Stimulated activated CD8-positive, alpha-beta memory T cell treated with anti-CD3 and anti-CD28 coated beads, Interleukin-12 subunit alpha, Interleukin-12 subunit beta, amount 100 ng/mL, for 1 hour (primary cell): ENCODE results near the gene PRAF2.

Experiments used
- DNase-seq: peaks from one replicate; pipeline ENCODE4 v3.0.0-alpha.2; 2020; ENCODE audit warnings: low read depth

Gene PRAF2

DNA sequence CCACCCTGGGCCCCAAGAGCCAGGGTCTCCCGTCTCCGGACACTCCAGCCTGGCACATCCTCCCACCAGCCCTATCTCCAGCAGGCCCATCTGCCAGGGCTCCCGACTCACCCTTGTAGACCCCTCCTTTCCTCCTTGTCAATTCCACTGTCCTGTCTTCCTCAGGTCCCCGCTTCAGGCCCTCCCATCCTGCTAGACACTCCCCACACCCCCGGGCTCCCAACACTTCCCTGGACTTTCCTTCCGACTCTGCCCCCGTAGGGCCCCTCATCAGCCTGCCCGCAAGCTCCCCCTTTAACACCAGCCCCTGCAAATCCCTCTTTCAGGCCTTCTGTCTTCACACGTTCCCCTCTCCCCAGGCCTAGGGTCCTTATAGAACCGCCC is 1.1 kb downstream of the PRAF2 start:
- no peak for DNase-seq

DNA sequence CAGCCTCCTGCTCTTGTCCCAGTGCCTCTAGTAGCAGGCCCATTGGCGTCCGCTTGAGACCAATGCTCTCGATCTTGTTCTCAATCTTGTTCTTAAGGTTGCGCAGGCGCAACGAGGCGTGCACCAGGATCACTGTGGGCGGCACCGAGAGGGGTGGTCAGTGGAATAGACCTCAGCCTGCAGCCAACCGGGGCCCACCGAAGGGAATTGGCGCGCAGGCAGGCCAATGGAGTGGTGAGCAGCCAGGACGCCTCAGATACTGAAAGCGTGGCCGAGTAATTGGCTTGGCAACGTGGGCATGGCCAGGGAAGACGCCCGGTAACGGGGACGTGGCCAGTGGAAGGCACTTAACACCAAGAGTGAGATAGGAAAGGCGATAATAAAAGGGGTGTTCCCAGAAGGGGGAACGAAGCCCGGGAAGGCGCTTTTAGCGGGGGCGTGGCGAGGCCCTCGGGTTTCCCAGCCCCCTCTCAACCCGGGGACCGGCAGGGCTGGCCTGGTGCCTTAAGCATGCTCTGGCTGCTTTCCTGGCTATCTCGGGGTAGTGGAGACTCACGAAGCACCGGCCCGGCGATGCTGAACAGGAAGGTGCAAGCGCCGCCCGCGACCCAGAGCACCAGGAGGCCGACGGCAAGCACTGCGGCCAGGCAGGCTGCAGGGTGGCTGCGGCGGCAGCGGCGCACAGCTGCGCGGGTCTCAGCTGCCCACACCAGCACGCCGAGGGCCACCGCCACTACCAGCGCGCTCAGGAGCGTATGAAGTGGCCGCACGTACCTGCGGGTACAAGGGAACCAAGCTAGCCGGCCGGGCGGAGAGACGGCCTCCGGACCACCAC is 1.7 kb downstream of the PRAF2 start:
- DNase-seq: no peak

- DNase-seq: no peak
Measured at GRCh38 chrX:49070988-49071387, 2.8 kb downstream of the PRAF2 start.

GRCh38 chrX:49069038-49069437 is 4.8 kb downstream of the PRAF2 start:
- DNase-seq: no peak

- no peak for DNase-seq
Measured at GRCh38 chrX:49067285-49068120, 6.3 kb downstream of the PRAF2 start.

- no peak for DNase-seq
Measured at GRCh38 chrX:49066690-49067089, 7.1 kb downstream of the PRAF2 start.

GRCh38 chrX:49066278-49066677 is 7.5 kb downstream of the PRAF2 start:
- no peak for DNase-seq

GRCh38 chrX:49064735-49065134 is 9.1 kb downstream of the PRAF2 start:
- no peak for DNase-seq

GRCh38 chrX:49064303-49064702 is 9.5 kb downstream of the PRAF2 start:
- no peak for DNase-seq

DNA sequence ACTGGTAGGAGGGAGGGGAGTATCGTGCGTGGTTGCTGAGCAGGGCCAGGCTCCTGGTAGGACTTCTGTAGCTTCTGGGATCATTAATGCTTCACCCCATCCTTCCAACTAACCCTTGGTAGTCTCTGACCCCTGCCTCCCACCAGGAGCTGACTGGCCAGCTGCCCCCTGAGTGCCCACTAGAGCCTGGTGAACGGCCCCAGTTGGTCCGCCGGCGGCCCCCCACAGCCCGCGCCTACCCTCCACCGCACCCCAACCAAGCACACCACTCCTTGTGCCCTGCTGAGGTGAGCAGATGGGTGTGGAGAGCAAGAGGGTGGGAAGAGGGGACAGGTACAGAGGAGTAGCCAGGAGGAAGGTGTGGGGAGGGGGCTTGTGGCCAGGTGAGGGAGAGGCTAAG is 10.1 kb downstream of the PRAF2 start:
- no peak for DNase-seq

- DNase-seq: no peak
Measured at GRCh38 chrX:49061916-49062315, 11.9 kb downstream of the PRAF2 start.

- no peak for DNase-seq
Measured at GRCh38 chrX:49061490-49061889, 12.3 kb downstream of the PRAF2 start.

DNA sequence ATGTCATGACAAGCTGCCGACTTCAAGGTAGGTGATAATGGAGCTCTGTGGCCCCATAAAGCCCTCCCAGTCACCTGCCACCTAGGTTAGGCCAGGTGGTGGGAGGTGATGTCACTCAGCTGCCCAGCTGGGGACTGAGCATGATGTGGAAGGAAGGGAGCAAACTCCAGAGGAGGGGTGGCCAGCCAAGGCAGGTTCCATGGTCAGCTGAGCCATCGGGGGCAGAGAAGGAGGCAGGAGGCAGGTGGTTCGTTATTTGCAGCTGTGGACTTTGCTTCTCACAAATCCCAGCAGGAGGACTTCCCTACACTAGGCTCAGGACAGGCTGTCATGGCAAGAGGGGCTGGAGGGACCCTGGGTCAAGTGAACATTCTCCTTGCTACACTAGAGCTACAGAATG is 12.9 kb downstream of the PRAF2 start:
- DNase-seq: no peak

DNA sequence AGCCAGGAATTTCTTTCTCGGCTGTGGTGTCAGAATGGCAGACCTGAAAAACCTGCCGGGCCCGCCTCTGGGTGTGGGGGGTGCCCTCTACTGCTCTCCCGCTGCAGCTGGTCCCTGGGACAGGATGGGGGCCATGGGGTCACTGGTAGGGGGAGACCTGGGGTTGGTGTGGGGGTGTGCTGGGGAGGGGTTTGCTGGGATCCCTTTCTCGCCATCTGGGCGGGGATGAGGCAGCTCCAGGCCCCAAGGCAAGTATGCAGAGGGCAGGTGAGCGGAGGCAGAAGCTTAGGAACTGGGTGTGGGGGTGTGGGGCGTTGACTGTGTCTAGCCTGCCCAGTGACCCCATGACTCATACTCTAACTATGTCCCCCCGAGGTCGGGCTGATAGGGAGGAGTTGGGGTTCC is 14.1 kb downstream of the PRAF2 start:
- no peak for DNase-seq

GRCh38 chrX:49059201-49059600 is 14.6 kb downstream of the PRAF2 start:
- DNase-seq: no peak

- no peak for DNase-seq
Measured at GRCh38 chrX:49058794-49059193, 15.0 kb downstream of the PRAF2 start, which contains the start of gene CCDC120. Gene CCDC120 (plus strand): TSS chrX:49058999. CDS start chrX:49062042, 3,043 bp downstream.

DNA sequence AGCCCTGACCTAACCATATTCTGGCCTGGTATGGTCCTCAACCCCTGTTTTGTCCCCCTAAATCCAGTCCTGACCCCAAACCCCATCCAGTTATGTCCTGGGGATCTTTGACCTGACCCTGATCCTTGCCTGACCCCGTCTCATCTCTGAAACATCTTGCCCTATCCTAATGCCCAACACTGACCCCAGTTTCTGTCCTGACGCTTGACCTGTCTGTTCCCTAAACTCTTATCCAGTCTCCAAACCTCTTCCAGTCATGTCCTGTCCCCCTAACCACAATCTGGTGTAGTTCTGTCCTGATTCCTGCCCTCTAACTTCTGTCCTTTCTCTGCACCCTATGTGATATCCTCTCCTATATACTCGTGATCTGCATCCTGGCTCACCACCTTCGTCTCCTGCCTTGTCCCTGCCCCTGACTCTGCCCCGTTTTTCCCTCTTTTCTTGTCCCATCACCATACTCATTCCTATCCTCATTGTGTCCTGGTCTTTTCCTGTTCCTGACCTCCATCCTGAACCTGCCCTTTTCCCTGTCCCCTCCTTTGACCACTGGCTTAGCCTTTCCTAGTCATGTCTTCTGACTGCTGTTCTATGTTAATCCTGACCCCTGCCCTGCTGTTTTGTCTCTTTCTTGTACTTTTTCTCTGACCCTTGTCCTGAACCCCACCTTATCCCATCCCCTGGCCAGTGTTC is 19.6 kb downstream of the PRAF2 start:
- DNase-seq: no peak

DNA sequence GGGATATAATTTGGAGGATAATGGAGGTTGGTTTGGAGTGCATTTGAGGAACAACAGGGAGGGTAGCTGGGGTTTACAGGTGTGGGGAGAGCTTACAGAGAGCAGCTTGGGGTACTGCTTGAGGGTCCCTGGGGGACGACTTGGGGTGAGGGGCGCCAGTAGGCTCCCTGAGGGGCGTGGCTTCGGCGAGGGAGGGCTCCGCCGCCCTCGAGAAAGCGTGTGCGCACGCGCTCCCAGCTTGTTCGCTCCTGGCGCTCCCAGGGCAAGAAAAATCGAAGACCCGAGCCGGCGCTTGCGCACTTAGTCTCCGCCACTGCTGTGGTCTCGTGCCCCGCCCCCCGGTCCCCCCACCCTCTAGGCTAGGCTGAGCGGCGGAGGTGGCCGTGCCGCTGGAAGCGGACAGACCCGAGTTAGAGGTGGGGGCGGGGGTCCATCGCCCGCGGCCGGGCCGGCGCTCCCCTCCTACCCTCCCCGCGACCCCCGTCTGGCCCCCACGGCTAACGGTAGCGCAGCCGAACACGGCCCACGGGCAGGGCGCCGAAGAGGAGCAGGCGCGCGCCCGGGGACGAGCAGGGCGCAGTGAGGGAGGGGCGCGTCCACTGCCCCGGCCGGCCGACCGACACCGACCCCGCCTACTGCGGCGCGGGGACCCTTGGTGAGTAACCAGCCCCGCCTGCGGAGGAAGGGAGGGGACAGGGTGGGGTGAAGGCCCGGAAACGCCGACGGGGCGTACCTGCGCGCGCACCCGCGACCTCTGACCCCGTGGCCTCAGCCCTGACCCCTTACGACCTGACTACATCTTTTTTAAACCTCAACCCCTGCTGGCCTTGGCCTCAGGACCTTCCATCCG is 20.4 kb downstream of the PRAF2 start:
- peak; percentile 36 for DNase-seq

- DNase-seq: no peak
Measured at GRCh38 chrX:49043987-49044281, 29.9 kb downstream of the PRAF2 start.

DNA sequence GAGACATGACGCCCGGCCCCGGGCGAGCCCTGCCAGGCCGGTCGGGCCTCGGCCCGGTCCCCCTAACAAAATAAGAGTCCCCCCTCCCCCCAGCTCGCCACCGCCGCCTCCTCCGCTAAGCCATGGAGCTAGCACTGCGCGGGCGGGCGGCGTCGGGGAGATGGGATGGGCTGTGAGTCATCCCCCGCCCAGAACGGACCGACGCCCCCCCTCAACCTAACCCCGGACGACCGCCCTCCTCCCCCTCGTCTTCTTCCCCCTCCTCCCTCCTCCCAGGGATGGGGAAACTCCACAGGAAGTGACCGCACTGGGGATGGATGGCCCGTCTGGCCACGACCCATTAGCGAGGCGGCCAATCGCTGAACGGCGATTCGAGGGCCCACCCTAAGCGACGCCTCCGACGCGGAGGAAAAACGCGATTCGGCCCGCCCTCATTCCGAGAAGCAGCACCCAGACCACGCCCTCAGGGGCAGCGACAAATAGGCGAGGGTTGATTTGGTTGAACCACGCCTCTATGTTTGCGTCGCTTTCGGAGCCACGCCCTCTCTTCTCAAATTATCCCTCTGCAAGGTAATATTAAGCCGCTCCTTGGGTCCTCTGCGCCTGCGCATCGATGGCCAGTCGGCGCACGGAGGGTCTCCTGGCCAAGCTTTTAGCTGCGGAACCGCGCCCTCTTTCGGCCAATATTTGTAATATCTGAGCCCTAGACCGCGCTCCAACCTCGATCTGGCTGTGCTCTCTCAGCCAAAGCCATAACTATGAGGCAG is 30.4 kb downstream of the PRAF2 start, which contains the start of gene TFE3:
TFE3 (minus strand) TSS at position 138 of the 767 bp plus-strand sequence; CDS start at position 7, 131 bp downstream.
- peak; percentile 91 for DNase-seq
